Cardiac muscle cell (in vitro differentiated cells and primary cell): ENCODE results near the gene MIEN1. TPM values are rescaled to one million over a fixed set of nuclear protein-coding genes. Genes with fewer than 3 reads are reported as not detected.

ENCODE experiments used
- DNase-seq, 2 donors: peaks; one replicate each; pipeline versions ENCODE4 v3.0.0 to v3.0.0-alpha.2; 2010 to 2017; ENCODE audit warnings: low read depth in 1 of 2, low spot score in 1 of 2
- H3K27ac ChIP-seq: fragments of 200-600 bp; sonication (generic); 2 replicates; pipeline ENCODE4 v1.5.1; 2016
- H3K27me3 ChIP-seq: fragments of 200-600 bp; sonication (generic); 2 replicates; pipeline ENCODE4 v1.6.0; 2016; ENCODE audit warnings: control low read depth
- H3K36me3 ChIP-seq: fragments of 200-600 bp; sonication (generic); 2 replicates; pipeline ENCODE4 v1.5.1; 2016; ENCODE audit warnings: control low read depth
- H3K4me1 ChIP-seq: fragments of 200-600 bp; sonication (generic); 2 replicates; pipeline ENCODE4 v1.8.1; 2017; ENCODE audit warnings: low read depth, mild to moderate bottlenecking, mixed run types
- H3K4me3 ChIP-seq: fragments of 200-600 bp; sonication (generic); 2 replicates; pipeline ENCODE4 v1.5.1; 2016; ENCODE audit warnings: mild to moderate bottlenecking
- H3K9me3 ChIP-seq: fragments of 200-600 bp; sonication (generic); 2 replicates; pipeline ENCODE4 v1.5.1; 2017; ENCODE audit warnings: low read depth, mild to moderate bottlenecking, control low read depth
- CTCF ChIP-seq: IDR thresholded peaks from 2 replicates; pipeline ENCODE4 v1.5.1; 2012; ENCODE audit warnings: low read depth, mild to moderate bottlenecking, low read length
- polyA plus RNA-seq: library from polyadenylated mRNA; unstranded; fragments of >200 nt; fragmentation: Nextera tagmentation; extraction: Ambion mirVana; gene quantifications from 2 replicates; pipeline ENCODE4 v1.2.1, GENCODE V29; 2016
- total RNA-seq: library from RNA; depleted of rRNA; stranded (reverse); fragments of >200 nt; gene quantifications from 2 replicates; pipeline ENCODE4 v1.2.3, GENCODE V29; 2016

Gene MIEN1
- total and polyA plus RNA-seq, 2 experiments from 2014 or later: 64.3 to 87.8 TPM

DNA sequence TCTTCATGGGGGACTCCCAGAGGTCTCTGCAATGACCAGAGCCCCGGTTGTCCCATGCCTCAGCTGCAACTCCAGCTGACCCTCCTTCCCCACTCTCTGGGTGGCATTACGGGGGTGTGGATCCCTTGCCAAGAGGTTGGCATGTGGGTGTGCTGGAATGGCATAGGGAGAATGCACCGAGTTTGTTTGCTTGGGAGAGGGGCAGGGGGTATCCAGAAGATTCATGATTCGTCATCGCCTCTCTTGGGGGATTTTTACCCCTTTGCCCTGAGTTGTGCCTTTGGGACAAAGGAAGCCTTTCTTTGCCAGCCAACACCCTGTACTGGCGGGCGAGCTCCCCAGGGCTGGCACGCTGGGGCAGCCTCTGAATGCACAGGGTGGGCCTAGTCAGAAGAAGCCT, 23.9 kb downstream of the MIEN1 start:
- Histone ChIP-seq H3K4me3 (no peak overlapping the region), H3K36me3 (peaks cover 45% of the 10 kb centered on the region), H3K4me1 (peaks cover 46% of the 10 kb centered on the region), H3K27me3 (no peaks in the 10 kb centered on the region), H3K27ac (peak overlapping the region; percentile 93), H3K9me3 (no peaks in the 10 kb centered on the region)
- no peak for TF ChIP-seq CTCF
- DNase-seq: no peak

DNA sequence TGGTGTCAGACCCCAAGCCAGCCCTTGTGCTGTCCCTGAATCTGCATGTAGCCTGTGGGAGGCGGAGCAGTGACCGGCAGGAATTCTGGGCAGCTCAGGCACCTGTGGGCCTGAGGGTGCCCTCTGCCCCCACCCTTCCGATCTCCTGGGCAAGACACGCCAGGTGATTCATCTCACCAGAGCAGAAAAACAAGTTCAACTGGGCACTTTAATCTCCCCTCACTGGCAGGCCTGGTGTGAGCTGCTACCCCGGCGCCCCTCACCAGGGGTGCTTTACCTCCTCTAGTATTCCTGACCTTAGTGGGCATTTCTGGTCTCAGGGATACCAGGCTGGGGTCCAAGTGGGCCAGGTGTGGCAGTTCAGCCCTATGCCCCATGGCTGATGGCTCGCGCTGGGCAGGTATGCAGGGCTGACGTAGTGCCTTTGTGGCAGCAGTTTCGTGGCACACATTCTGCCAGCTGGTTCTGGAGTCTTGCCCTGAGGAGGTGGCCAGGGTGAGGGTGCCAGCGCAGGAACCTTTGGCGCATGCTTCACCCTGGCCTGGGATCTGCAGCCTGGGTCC, 24.5 kb downstream of the MIEN1 start:
- peaks cover 48% of the 10 kb centered on the region for H3K4me1 ChIP-seq
- TF ChIP-seq CTCF: no peak
- H3K27me3 ChIP-seq: no peaks in the 10 kb centered on the region
- peaks cover 40% of the 10 kb centered on the region for H3K36me3 ChIP-seq
- no peak for DNase-seq
- peak overlapping the region; percentile 93 for H3K27ac ChIP-seq
- no peaks in the 10 kb centered on the region for H3K9me3 ChIP-seq
- H3K4me3 ChIP-seq: no peak overlapping the region

GRCh38 chr17:39704821-39705551, 25.3 kb downstream of the MIEN1 start:
- peak; percentile 24 for TF ChIP-seq CTCF
- Histone ChIP-seq H3K9me3 (no peaks in the 10 kb centered on the region), H3K4me1 (peaks cover 48% of the 10 kb centered on the region), H3K27ac (peak overlapping the region; percentile 93), H3K4me3 (no peak overlapping the region), H3K36me3 (peaks cover 31% of the 10 kb centered on the region), H3K27me3 (no peaks in the 10 kb centered on the region)
- peak; percentile 14 to 61 for DNase-seq

- Histone ChIP-seq H3K36me3 (peaks cover 20% of the 10 kb centered on the region), H3K27ac (peak overlapping the region; percentile 93)
- no peak for TF ChIP-seq CTCF
These were observed 26.4 kb downstream of the MIEN1 start for GRCh38 chr17:39703913-39704312.

GRCh38 chr17:39702901-39703893, 27.1 kb downstream of the MIEN1 start:
- no peaks in the 10 kb centered on the region for H3K9me3 ChIP-seq
- H3K4me1 ChIP-seq: peaks cover 55% of the 10 kb centered on the region
- peaks cover 13% of the 10 kb centered on the region for H3K36me3 ChIP-seq
- H3K27me3 ChIP-seq: no peaks in the 10 kb centered on the region
- H3K27ac ChIP-seq: peak overlapping the region; percentile 93
- H3K4me3 ChIP-seq: peak overlapping the region; percentile 66
- DNase-seq: peak in 1 of 2 donors; percentile 72
- TF ChIP-seq CTCF: no peak

More at GRCh38 chr17:39703913-39704312, 26.4 kb downstream of the MIEN1 start:
- no peaks in the 10 kb centered on the region for H3K27me3 ChIP-seq
- DNase-seq: no peak
- peaks cover 54% of the 10 kb centered on the region for H3K4me1 ChIP-seq
- no peaks in the 10 kb centered on the region for H3K9me3 ChIP-seq
- H3K4me3 ChIP-seq: no peak overlapping the region
